SK-N-SH (cell line): ENCODE measurements around the gene CEBPA.

ENCODE experiments used
- EP300 ChIP-seq, 2 experiments: IDR thresholded peaks; 2 replicates each; pipeline versions ENCODE4 v1.4.0 to v1.6.1; 2012; ENCODE audit warnings: borderline replicate concordance in 1 of 2, low read depth in 1 of 2, low read length in 1 of 2
- TF ChIP-seq, protein P1 (sequence below): fragments of 200-600 bp; sonication (generic); IDR thresholded peaks from 2 replicates; pipeline ENCODE4 v1.6.1; 2017; ENCODE audit warnings: antibody characterized with exemption, mild to moderate bottlenecking, moderate library complexity
- TF ChIP-seq, protein P2 (sequence below): fragments of 150-350 bp; IDR thresholded peaks from 2 replicates; pipeline ENCODE4 v1.6.1; 2016; ENCODE audit warnings: mild to moderate bottlenecking, low read depth, low read length

DNA sequence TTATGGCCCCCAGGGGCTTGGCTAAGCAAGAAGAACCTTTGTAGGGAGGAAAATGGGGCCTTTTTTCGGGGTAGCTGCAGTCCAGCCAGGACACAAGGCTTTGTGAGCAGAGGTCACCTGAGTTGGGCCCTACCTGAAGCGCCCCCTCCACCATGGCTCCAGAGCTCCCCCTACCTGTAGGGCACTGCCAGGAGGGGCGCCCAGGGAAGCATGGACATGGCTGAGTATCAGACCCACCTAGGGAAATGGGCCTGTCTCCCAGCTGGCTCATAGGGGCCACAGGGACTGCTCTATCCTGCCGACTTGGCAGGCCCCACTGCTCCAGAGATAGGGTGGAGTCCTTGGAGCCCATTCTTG is 9.0 kb upstream of the CEBPA start:
- TF ChIP-seq EP300 (IDR thresholded peaks at IDR 0.05; ENCODE audit: borderline replicate concordance in 1 of 2, low read depth in 1 of 2, low read length in 1 of 2) = no peak
- TF ChIP-seq, protein P1, sequence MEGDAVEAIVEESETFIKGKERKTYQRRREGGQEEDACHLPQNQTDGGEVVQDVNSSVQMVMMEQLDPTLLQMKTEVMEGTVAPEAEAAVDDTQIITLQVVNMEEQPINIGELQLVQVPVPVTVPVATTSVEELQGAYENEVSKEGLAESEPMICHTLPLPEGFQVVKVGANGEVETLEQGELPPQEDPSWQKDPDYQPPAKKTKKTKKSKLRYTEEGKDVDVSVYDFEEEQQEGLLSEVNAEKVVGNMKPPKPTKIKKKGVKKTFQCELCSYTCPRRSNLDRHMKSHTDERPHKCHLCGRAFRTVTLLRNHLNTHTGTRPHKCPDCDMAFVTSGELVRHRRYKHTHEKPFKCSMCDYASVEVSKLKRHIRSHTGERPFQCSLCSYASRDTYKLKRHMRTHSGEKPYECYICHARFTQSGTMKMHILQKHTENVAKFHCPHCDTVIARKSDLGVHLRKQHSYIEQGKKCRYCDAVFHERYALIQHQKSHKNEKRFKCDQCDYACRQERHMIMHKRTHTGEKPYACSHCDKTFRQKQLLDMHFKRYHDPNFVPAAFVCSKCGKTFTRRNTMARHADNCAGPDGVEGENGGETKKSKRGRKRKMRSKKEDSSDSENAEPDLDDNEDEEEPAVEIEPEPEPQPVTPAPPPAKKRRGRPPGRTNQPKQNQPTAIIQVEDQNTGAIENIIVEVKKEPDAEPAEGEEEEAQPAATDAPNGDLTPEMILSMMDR = 0 out of 2 replicates have a peak, but pooled peaks have one; percentile 13
- TF ChIP-seq, protein P2, sequence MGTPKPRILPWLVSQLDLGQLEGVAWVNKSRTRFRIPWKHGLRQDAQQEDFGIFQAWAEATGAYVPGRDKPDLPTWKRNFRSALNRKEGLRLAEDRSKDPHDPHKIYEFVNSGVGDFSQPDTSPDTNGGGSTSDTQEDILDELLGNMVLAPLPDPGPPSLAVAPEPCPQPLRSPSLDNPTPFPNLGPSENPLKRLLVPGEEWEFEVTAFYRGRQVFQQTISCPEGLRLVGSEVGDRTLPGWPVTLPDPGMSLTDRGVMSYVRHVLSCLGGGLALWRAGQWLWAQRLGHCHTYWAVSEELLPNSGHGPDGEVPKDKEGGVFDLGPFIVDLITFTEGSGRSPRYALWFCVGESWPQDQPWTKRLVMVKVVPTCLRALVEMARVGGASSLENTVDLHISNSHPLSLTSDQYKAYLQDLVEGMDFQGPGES = no peak
